GM10266 (cell line): Measurements from ENCODE around the gene DYNC1LI2.

Experiments used
- DNase-seq: peaks from one replicate; pipeline ENCODE4 v3.0.0; 2012; ENCODE audit errors: extremely low spot score
- CTCF ChIP-seq: IDR thresholded peaks from 2 replicates; pipeline ENCODE4 v1.5.1; 2012; ENCODE audit warnings: mild to moderate bottlenecking, low read depth; ENCODE audit not compliant: control insufficient read depth, insufficient read depth; ENCODE audit errors: missing control alignments

DYNC1LI2 gene

GRCh38 chr16:66711581-66711980 is 39.8 kb downstream of the DYNC1LI2 start:
- no peak for TF ChIP-seq CTCF
- no peak for DNase-seq

DNA sequence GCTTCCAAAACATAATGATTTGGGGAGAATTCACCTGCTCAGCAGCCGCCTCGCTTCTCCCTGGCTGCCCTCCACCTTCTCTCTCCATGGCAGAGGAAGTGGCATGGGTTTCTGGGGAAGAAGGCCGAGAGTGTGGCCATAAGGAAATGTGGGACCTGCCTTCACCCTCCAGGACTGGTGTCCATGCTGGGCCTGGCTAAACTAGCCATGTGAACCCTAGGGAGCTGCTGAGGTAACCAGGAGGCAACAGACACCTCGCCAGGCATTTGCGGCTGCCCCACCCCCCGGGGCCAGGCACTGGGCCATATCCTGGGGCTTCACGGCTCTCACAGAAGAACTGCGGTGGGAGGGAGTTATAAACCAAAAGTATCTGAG is 44.9 kb downstream of the DYNC1LI2 start:
- DNase-seq, result no peak
- TF ChIP-seq CTCF, result no peak

DNA sequence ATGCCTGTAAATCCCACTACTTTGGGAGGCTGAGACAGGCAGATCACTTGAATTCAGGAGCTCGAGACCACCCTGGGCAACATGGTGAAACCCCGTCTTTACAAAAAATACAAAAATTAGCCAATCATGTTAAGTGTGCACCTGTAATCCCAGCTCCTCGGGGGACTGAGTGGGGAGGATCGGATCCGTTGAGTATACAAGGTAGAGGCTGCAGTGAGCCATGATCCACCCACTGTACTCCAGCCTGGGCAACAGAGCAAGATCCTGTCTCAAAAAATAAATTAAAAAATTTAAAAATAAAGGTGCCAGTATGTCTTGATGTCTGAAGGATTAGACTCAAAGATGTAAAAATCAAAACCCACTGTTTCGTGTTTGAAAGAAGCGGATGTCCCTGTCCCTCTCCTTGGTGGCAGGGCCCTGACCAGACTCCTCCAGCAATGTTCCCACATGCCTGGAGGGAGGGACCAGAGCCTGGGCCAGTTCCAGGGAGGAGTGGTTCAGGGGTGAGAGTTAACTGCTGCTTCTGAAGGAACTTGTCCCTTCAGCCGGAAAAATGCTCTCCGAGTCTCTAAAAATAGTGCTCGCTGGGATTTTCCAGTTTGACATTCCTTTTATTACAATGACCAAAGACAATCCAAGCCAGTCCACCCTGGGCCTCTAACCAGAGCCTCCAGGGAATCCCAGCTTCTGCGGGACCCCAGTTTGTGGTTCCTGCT is 45.5 kb downstream of the DYNC1LI2 start:
- TF ChIP-seq CTCF, result no peak
- no peak for DNase-seq

GRCh38 chr16:66703406-66704215 is 47.8 kb downstream of the DYNC1LI2 start:
- no peak for TF ChIP-seq CTCF
- no peak for DNase-seq

DNA sequence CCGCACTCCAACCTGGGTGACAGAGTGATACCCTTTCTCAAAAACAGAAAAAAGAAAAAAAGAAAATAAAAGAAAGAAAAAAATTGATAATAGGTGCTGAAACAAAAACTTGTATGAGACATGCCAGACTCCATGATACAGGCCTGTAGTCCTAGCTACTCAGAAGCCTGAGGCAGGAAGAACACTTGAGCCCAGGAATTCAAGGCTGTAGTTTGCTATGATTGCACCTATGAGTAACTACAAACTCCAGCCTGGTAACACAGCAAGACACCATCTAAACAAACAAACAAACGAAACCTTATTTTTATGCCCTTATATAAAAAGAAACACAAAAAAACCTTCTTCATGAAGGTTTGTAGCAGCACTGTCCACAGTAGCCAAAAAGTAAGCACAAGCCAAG is 49.9 kb downstream of the DYNC1LI2 start:
- DNase-seq, result no peak
- no peak for TF ChIP-seq CTCF

GRCh38 chr16:66701026-66701425 is 50.4 kb downstream of the DYNC1LI2 start:
- no peak for TF ChIP-seq CTCF
- DNase-seq, result no peak

GRCh38 chr16:66699898-66700297 is 51.5 kb downstream of the DYNC1LI2 start:
- TF ChIP-seq CTCF, result no peak
- no peak for DNase-seq
